DMS153 treated with DMSO at 0.1 percent for 48 hours (cell line): ENCODE results near the gene JMJD6.
"Not testable (repeated sequence)": the region's sequence is repeated elsewhere in the genome, so short reads cannot be mapped to it uniquely, and the experiment has no call there.

Experiments used
- DNase-seq: peaks from one replicate; lab custom pipeline; 2025; ENCODE audit not compliant: unreplicated experiment; lab: John Stamatoyannopoulos, UW

JMJD6 gene

GRCh38 chr17:76718516-76718915 lies 7.9 kb downstream of the JMJD6 start:
- DNase-seq: no peak

- DNase-seq: no peak
Measured at GRCh38 chr17:76716839-76717215, 9.6 kb downstream of the JMJD6 start.

- DNase-seq: no peak
Measured at GRCh38 chr17:76716146-76716838, 10.1 kb downstream of the JMJD6 start.

- no peak for DNase-seq
Measured at GRCh38 chr17:76715496-76715830, 10.9 kb downstream of the JMJD6 start.

- DNase-seq: no peak
Measured at GRCh38 chr17:76714822-76715495, 11.4 kb downstream of the JMJD6 start.

- DNase-seq: no peak
Measured at GRCh38 chr17:76714336-76714735, 12.1 kb downstream of the JMJD6 start.

GRCh38 chr17:76713765-76714164 lies 12.6 kb downstream of the JMJD6 start:
- no peak for DNase-seq

GRCh38 chr17:76712321-76712720 lies 14.1 kb downstream of the JMJD6 start:
- not testable (repeated sequence) for DNase-seq

GRCh38 chr17:76710863-76711611 lies 15.4 kb downstream of the JMJD6 start, which contains the start of gene MXRA7:
Gene MXRA7 (minus strand): TSS chr17:76710965. CDS start chr17:76710946, 19 bp downstream.
- no peak for DNase-seq

- not testable (repeated sequence) for DNase-seq
Measured at GRCh38 chr17:76709951-76710862, 16.2 kb downstream of the JMJD6 start.

GRCh38 chr17:76709077-76709950 lies 17.1 kb downstream of the JMJD6 start:
- no peak for DNase-seq

- no peak for DNase-seq
Measured at GRCh38 chr17:76707985-76708807, 18.2 kb downstream of the JMJD6 start.

- DNase-seq: no peak
Measured at GRCh38 chr17:76706817-76707216, 19.6 kb downstream of the JMJD6 start.

- no peak for DNase-seq
Measured at GRCh38 chr17:76704805-76705204, 21.6 kb downstream of the JMJD6 start.

GRCh38 chr17:76702941-76703637 lies 23.3 kb downstream of the JMJD6 start:
- DNase-seq: no peak

- no peak for DNase-seq
Measured at GRCh38 chr17:76702076-76702475, 24.3 kb downstream of the JMJD6 start.

- DNase-seq: no peak
Measured at GRCh38 chr17:76701471-76701967, 24.9 kb downstream of the JMJD6 start.
